ENCODE data around the gene GRIK4. TPM values are rescaled to one million over a fixed set of nuclear protein-coding genes. Genes with fewer than 3 reads are reported as not detected.

Gene GRIK4
- 0.32 TPM in 1 of 2 replicates, not detected in the other for total RNA-seq

GRCh38 chr11:120511116-120511819 lies at the start of gene GRIK4:
TSS of gene GRIK4 (plus strand) at chr11:120511748. CDS start at chr11:120660319, 148,571 bp downstream.

GRCh38 chr11:121023848-121024751 lies 512.6 kb downstream of the GRIK4 start, which contains the start of gene TBCEL:
TSS of gene TBCEL (plus strand) at chr11:121024102. CDS start at chr11:121045691, 21,589 bp downstream.

Other genes with a start within 250 kb of the GRIK4 start
- 5.5 and 9.3 TPM in 2 replicates for gene TLCD5, start 186.4 kb upstream of the GRIK4 start, total RNA-seq
- gene ARHGEF12, start 175.3 kb upstream of the GRIK4 start, total RNA-seq, result 93.2 and 116 TPM in 2 replicates